Neural progenitor cell (in vitro differentiated cells): ENCODE measurements around the gene HJV. TPM values are rescaled to one million over a fixed set of nuclear protein-coding genes. Genes with fewer than 3 reads are reported as not detected.

Source experiments
- DNase-seq: peaks from one replicate; pipeline ENCODE4 v3.0.0-alpha.2; 2016; ENCODE audit warnings: low spot score
- H2AFZ ChIP-seq: fragments of 200-600 bp; sonication (generic); replicated peaks from 2 replicates; pipeline ENCODE4 v1.6.1; 2016; ENCODE audit warnings: antibody characterized with exemption
- H3F3A ChIP-seq: fragments of 200-600 bp; sonication (generic); 2 replicates; pipeline ENCODE4 v1.6.1; 2016; ENCODE audit warnings: antibody characterized with exemption, low read depth
- H3K27ac ChIP-seq: fragments of 200-600 bp; sonication (generic); 2 replicates; pipeline ENCODE4 v1.5.1; 2016; ENCODE audit warnings: mild to moderate bottlenecking
- H3K27me3 ChIP-seq: fragments of 200-600 bp; sonication (generic); 2 replicates; pipeline ENCODE4 v1.6.1; 2016; ENCODE audit warnings: mild to moderate bottlenecking, moderate library complexity
- H3K36me3 ChIP-seq: fragments of 200-600 bp; sonication (generic); 2 replicates; pipeline ENCODE4 v1.5.1; 2016
- H3K4me1 ChIP-seq: fragments of 200-600 bp; sonication (generic); 2 replicates; pipeline ENCODE4 v1.6.1; 2016; ENCODE audit warnings: mixed run types
- H3K4me2 ChIP-seq: fragments of 200-600 bp; sonication (generic); 2 replicates; pipeline ENCODE4 v1.6.1; 2016
- H3K4me3 ChIP-seq: fragments of 200-600 bp; sonication (generic); 2 replicates; pipeline ENCODE4 v1.5.1; 2016
- H3K79me2 ChIP-seq: fragments of 200-600 bp; sonication (generic); 2 replicates; pipeline ENCODE4 v1.6.1; 2016; ENCODE audit warnings: low read depth
- H3K9ac ChIP-seq: fragments of 200-600 bp; sonication (generic); 2 replicates; pipeline ENCODE4 v1.6.1; 2016
- H3K9me3 ChIP-seq: fragments of 200-600 bp; sonication (generic); 2 replicates; pipeline ENCODE4 v1.5.1; 2016; ENCODE audit warnings: low read depth
- H4K20me1 ChIP-seq: fragments of 200-600 bp; sonication (generic); 2 replicates; pipeline ENCODE4 v1.6.1; 2016; ENCODE audit warnings: low read depth
- H3K27ac Mint-ChIP-seq: 3 replicates; pipeline ENCODE4 v1.8.0; 2021; ENCODE audit warnings: mixed read lengths
- H3K27me3 Mint-ChIP-seq: 2 replicates; pipeline ENCODE4 v1.8.0; 2022; ENCODE audit warnings: low read depth, mild to moderate bottlenecking, inconsistent platforms, moderate library complexity, mixed read lengths; ENCODE audit not compliant: insufficient read depth
- H3K36me3 Mint-ChIP-seq: 3 replicates; pipeline ENCODE4 v1.8.0; 2021; ENCODE audit warnings: mixed read lengths
- H3K4me1 Mint-ChIP-seq: 3 replicates; pipeline ENCODE4 v1.8.0; 2021; ENCODE audit warnings: mixed read lengths
- H3K4me3 Mint-ChIP-seq: 3 replicates; pipeline ENCODE4 v1.8.0; 2021; ENCODE audit warnings: mild to moderate bottlenecking, moderate library complexity, mixed read lengths
- H3K9me3 Mint-ChIP-seq: 3 replicates; pipeline ENCODE4 v1.8.0; 2020; ENCODE audit warnings: mixed read lengths
- CTCF ChIP-seq: fragments of 200-600 bp; sonication (generic); IDR thresholded peaks from 2 replicates; pipeline ENCODE4 v1.5.1; 2017; ENCODE audit warnings: antibody characterized with exemption, mild to moderate bottlenecking
- EZH2 ChIP-seq: fragments of 200-600 bp; sonication (generic); IDR thresholded peaks from 2 replicates; pipeline ENCODE4 v1.6.1; 2017; ENCODE audit warnings: antibody characterized with exemption, mild to moderate bottlenecking, moderate library complexity
- EZH2phosphoT487 ChIP-seq: fragments of 200-600 bp; sonication (generic); IDR thresholded peaks from 2 replicates; pipeline ENCODE4 v1.6.1; 2017; ENCODE audit warnings: antibody characterized with exemption
- total RNA-seq: library from RNA; depleted of rRNA; stranded (reverse); fragments of >200 nt; gene quantifications from 2 replicates; pipeline ENCODE4 v1.2.3, GENCODE V29; 2015; ENCODE audit warnings: low replicate concordance

The HJV gene
- total RNA-seq, 1 donor from 2014 or later, result not detected

DNA sequence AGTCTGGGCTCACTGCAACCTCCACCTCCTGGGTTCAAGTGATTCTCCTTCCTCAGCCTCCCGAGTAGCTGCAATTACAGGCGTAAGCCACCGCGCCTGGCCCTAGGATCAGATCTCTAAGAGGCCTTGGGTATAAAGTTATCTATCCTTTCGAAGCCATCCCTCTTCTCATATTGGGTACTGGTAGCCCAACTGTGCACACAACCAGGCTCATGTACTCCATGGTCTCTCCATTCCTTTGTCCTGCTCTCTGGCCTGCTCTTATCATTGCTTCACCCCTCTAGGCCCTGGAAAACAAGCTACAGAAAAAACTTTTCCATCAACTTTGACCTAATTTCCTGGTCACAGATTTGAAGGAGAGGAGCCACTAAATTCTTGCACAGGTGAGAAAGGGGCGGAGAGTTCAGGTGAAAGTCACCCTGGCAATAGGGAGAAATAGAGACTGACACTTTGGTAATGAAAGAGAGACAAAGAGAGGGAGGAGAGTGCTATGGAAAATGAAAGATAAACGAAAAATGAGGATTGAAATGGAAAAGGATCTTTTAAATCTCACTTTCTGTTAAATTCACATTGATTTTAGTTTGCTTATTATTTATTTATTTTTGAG, 31.2 kb downstream of the HJV start:
- Histone ChIP-seq H3K4me2 (no peak overlapping the region), H3K79me2 (peaks cover 12% of the 10 kb centered on the region), H3K27me3 (peaks cover 4% of the 10 kb centered on the region), H3K36me3 (peaks cover 17% of the 10 kb centered on the region), H3K4me1 (peaks cover 22% of the 10 kb centered on the region), H3K4me3 (no peak overlapping the region), H3K9ac (no peak overlapping the region), H3F3A (peaks cover 33% of the 10 kb centered on the region), H3K9me3 (no peaks in the 10 kb centered on the region), H3K27ac (no peak overlapping the region), H2AFZ (no peak overlapping the region), H4K20me1 (peaks cover 39% of the 10 kb centered on the region)
- no peak overlapping the region for H3K4me3 Mint-ChIP-seq
- H3K27ac Mint-ChIP-seq, result no peak overlapping the region
- peaks cover 2% of the 10 kb centered on the region for H3K9me3 Mint-ChIP-seq
- TF ChIP-seq EZH2, result no peak
- H3K27me3 Mint-ChIP-seq, result peaks cover 6% of the 10 kb centered on the region
- H3K36me3 Mint-ChIP-seq, result peaks cover 33% of the 10 kb centered on the region
- H3K4me1 Mint-ChIP-seq, result peaks cover 52% of the 10 kb centered on the region
- DNase-seq, result no peak

DNA sequence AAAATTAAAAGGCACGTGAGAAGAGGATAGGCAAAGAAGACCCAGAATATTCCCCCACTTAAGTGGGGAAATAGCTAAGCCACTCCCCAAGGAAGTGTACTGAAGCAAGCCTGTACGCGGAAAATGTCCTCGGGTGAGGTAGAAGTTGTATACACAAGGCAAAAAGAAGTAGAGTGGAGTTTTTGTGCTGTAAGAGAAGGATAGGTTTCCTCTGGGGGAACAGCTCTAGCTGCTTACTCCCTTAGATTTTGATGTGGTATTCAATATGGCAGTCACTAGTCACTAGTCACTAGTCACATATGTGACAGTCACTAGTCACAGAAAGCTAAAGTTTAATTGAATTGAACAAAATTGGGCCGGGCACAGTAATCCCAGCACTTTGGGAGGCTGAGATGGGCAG, 32.8 kb downstream of the HJV start:
- no peaks in the 10 kb centered on the region for H3K9me3 Mint-ChIP-seq
- H4K20me1 ChIP-seq, result peaks cover 24% of the 10 kb centered on the region
- no peak for TF ChIP-seq CTCF
- TF ChIP-seq EZH2phosphoT487, result no peak
- TF ChIP-seq EZH2, result no peak
- no peak overlapping the region for H3K4me3 Mint-ChIP-seq
- H3K27me3 ChIP-seq, result no peaks in the 10 kb centered on the region
- peaks cover 47% of the 10 kb centered on the region for H3K4me1 Mint-ChIP-seq
- no peak overlapping the region for H2AFZ ChIP-seq
- H3K9me3 ChIP-seq, result no peaks in the 10 kb centered on the region
- H3K27ac Mint-ChIP-seq, result peak overlapping the region; percentile 16
- H3K36me3 Mint-ChIP-seq, result peaks cover 17% of the 10 kb centered on the region
- DNase-seq, result no peak
- H3K9ac ChIP-seq, result no peak overlapping the region
- H3F3A ChIP-seq, result peaks cover 28% of the 10 kb centered on the region
- peaks cover 8% of the 10 kb centered on the region for H3K36me3 ChIP-seq
- no peak overlapping the region for H3K27ac ChIP-seq
- H3K4me3 ChIP-seq, result no peak overlapping the region
- H3K4me2 ChIP-seq, result no peak overlapping the region
- H3K27me3 Mint-ChIP-seq, result peaks cover 2% of the 10 kb centered on the region
- H3K4me1 ChIP-seq, result peaks cover 17% of the 10 kb centered on the region
- no peaks in the 10 kb centered on the region for H3K79me2 ChIP-seq

- H3K4me3 Mint-ChIP-seq, result no peak overlapping the region
- H3K4me2 ChIP-seq, result no peak overlapping the region
- H3K27me3 Mint-ChIP-seq, result peaks cover 2% of the 10 kb centered on the region
- H3K9me3 ChIP-seq, result no peaks in the 10 kb centered on the region
- no peak for DNase-seq
- H3K79me2 ChIP-seq, result no peaks in the 10 kb centered on the region
- H3K9me3 Mint-ChIP-seq, result no peaks in the 10 kb centered on the region
- peaks cover 15% of the 10 kb centered on the region for H4K20me1 ChIP-seq
- TF ChIP-seq EZH2, result no peak
- TF ChIP-seq EZH2phosphoT487, result no peak
- no peak for TF ChIP-seq CTCF
- no peaks in the 10 kb centered on the region for H3K27me3 ChIP-seq
- H3K4me1 Mint-ChIP-seq, result peaks cover 38% of the 10 kb centered on the region
- peaks cover 21% of the 10 kb centered on the region for H3F3A ChIP-seq
- peak overlapping the region; percentile 43 for H3K27ac Mint-ChIP-seq
- H3K9ac ChIP-seq, result no peak overlapping the region
- H3K4me1 ChIP-seq, result peaks cover 9% of the 10 kb centered on the region
- H2AFZ ChIP-seq, result no peak overlapping the region
- no peaks in the 10 kb centered on the region for H3K36me3 ChIP-seq
- no peak overlapping the region for H3K4me3 ChIP-seq
- H3K27ac ChIP-seq, result no peak overlapping the region
- peaks cover 9% of the 10 kb centered on the region for H3K36me3 Mint-ChIP-seq
These were observed 33.6 kb downstream of the HJV start for GRCh38 chr1:145987926-145988325.

DNA sequence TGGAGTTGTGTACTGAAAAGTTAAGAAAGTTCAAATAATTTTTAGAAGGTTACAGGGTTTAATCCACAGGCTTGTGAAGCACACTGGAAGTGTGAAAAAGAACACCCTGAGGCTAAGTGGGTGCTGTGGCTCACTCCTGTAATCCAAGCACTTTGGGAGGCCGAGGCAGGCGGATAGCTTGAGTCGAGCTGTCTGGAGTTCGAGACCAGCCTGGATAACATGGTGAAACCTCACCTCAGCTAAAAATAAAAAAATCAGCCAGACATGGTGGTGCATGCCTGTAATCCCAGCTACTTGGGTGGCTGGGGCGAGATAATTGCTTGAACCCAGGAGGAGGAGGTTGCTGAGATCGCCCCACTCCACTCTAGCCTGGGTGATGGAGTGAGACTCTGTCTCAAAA, 35.0 kb downstream of the HJV start:
- peaks cover 2% of the 10 kb centered on the region for H3K27me3 Mint-ChIP-seq
- H3K9me3 Mint-ChIP-seq, result no peaks in the 10 kb centered on the region
- Histone ChIP-seq H2AFZ (no peak overlapping the region), H3K36me3 (no peaks in the 10 kb centered on the region), H3K79me2 (no peaks in the 10 kb centered on the region), H3K9me3 (no peaks in the 10 kb centered on the region), H4K20me1 (peaks cover 1% of the 10 kb centered on the region), H3K27ac (no peak overlapping the region), H3K9ac (no peak overlapping the region), H3K4me1 (peaks cover 3% of the 10 kb centered on the region), H3F3A (peaks cover 7% of the 10 kb centered on the region), H3K27me3 (no peaks in the 10 kb centered on the region), H3K4me3 (no peak overlapping the region), H3K4me2 (no peak overlapping the region)
- DNase-seq, result no peak
- H3K27ac Mint-ChIP-seq, result no peak overlapping the region
- H3K36me3 Mint-ChIP-seq, result peaks cover 1% of the 10 kb centered on the region
- TF ChIP-seq CTCF (no peak), EZH2 (no peak), EZH2phosphoT487 (no peak)
- H3K4me1 Mint-ChIP-seq, result peaks cover 28% of the 10 kb centered on the region
- H3K4me3 Mint-ChIP-seq, result no peak overlapping the region
